ENCODE measurements around the gene TTC27. TPM values are rescaled to one million over a fixed set of nuclear protein-coding genes. Genes with fewer than 3 reads are reported as not detected.

TTC27 gene
- total RNA-seq, 1 donor from 2014 or later, result 12.2 TPM

DNA sequence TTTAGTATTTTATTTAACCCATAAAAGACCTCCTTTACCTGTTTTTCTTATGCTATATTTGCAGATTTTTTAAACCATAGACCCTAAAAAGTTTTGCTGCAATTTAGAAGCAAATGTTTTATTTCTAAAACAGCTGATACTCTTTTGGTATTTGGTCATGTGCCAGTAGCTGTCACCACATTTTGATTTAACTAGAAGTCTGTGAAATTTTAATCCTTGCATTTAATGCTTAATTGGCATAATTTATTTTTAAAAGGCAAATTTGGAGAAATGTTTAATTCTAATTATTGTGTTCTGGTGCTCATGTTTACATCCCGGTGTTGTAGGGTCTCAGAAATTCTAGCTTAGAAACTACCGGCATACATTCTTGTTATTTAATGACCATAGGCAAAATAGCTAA lies 111.8 kb downstream of the TTC27 start:
- peaks cover 19% of the 10 kb centered on the region for H3K36me3 ChIP-seq
- H3K27ac ChIP-seq, result no peak overlapping the region
- no peaks in the 10 kb centered on the region for H3K9me3 ChIP-seq
- no peak overlapping the region for H3K4me3 ChIP-seq
- no peak for ATAC-seq
- no peaks in the 10 kb centered on the region for H3K4me1 ChIP-seq
- intact Hi-C loops (cut with DNase I), result no loop called here
- TF ChIP-seq CTCF (IDR thresholded peaks at IDR 0.05), result no peak
- no peaks in the 10 kb centered on the region for H3K27me3 ChIP-seq (ENCODE audit: low read depth)
- no peak for DNase-seq

DNA sequence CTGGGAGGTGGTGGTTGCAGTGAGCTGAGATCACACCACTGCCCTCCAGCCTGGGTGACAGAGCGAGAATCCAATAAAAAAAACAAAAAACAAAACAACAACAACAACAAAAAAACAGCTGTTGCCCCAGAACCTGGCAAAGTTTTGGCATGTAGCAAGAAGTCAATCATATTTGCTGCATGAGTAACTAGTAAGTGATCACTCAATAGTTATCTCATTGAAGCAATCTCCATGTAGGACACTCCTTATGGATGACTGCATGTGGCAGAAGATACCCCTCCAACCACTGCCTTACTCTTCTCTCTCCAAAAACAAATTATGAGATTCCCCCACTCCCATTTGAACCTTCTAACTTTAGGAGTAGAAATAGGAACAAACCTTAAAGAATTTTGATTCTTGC lies 113.7 kb downstream of the TTC27 start:
- peaks cover 19% of the 10 kb centered on the region for H3K36me3 ChIP-seq
- intact Hi-C loops (cut with DNase I), result no loop called here
- DNase-seq, result no peak

DNA sequence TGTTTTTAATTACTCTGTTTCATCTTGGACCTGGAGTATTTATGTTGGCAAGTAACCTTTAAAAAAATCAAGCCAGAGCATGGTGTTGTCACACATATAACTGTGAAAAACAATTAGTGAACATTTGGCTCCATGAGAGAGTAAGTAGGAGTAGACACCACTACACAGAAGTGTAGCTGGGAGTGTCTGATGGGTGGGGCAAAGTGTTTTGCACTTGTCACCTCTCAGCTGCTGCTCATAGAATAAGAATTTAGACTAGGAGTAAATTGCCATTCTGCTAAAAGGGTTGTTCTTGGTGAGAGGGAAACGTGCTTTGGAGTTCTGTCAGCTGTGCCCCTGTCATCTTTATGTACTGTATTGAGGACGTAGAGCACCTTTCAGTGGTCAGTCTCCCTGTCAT lies 114.5 kb downstream of the TTC27 start:
- Histone ChIP-seq H3K4me1 (no peaks in the 10 kb centered on the region), H3K27me3 (ENCODE audit: low read depth) (no peaks in the 10 kb centered on the region), H3K27ac (no peak overlapping the region), H3K4me3 (no peak overlapping the region), H3K36me3 (peaks cover 11% of the 10 kb centered on the region), H3K9me3 (no peaks in the 10 kb centered on the region)
- intact Hi-C loops (cut with DNase I), result no loop called here
- DNase-seq (no peak), ATAC-seq (peak; percentile 27 to 53)
- no peak for TF ChIP-seq CTCF (IDR thresholded peaks at IDR 0.05)

More for the DNA sequence above, 113.7 kb downstream of the TTC27 start:
- no peak overlapping the region for H3K4me3 ChIP-seq
- no peaks in the 10 kb centered on the region for H3K9me3 ChIP-seq
- no peak overlapping the region for H3K27ac ChIP-seq
- no peak for ATAC-seq
- no peaks in the 10 kb centered on the region for H3K27me3 ChIP-seq (ENCODE audit: low read depth)
- no peaks in the 10 kb centered on the region for H3K4me1 ChIP-seq
- TF ChIP-seq CTCF (IDR thresholded peaks at IDR 0.05), result no peak

DNA sequence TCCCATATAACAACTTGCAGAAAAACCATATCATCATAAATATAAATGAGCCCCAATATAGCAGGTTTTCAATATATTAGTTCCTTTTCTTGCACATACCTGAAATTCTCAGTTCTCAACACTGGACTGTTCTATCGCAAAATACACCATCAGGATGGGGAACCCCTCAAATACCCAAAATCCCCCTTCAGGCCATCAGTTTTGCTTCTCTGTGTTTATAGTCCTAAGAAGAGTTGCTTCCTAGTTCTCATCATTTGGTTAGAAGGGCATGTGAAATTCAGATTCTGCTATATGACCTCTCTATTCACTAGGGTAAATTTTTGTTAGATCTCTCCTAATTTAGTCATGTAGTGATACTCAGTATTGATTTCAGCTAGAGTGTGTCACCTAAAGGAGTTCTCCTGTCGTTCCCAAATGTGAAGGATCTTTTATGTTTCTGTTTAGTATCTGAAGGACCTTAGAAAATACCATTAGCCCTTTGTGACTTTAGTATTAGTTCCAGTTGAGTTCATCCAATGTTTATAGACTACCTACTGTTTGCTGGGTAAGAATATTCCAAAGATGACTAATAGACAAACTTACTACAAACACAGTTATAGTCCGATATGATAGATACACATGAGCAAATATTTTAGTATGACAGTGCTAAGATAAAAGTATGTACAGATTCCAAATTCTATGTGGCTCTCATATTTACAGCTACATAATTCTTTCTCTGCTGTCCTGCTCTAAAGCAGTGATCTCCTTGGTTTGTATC lies 115.8 kb downstream of the TTC27 start:
- no peak for DNase-seq
- Histone ChIP-seq H3K36me3 (no peaks in the 10 kb centered on the region), H3K4me3 (no peak overlapping the region), H3K4me1 (no peaks in the 10 kb centered on the region), H3K27me3 (ENCODE audit: low read depth) (no peaks in the 10 kb centered on the region), H3K27ac (no peak overlapping the region), H3K9me3 (no peaks in the 10 kb centered on the region)
- TF ChIP-seq CTCF (IDR thresholded peaks at IDR 0.05), result no peak
- intact Hi-C loops (cut with DNase I), result no loop called here
- no peak for ATAC-seq

DNA sequence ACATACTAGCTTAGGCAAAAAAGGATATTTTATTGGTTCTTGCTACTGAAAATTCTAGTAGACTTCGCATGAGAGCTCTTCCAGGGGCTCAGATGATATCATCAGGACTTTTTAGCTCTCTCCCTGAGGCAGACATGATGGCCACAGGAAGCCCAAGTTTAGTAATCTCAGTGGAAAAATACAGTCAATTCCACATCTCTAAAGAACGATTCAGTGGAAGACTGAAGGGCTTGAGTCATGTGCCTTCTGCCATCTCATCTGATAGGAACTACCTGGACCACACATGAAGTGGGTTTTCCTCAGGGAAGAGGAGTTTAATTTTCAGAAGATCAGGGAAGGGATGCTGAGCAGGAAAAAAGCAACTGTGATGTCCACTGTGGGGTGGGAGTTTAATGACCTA lies 117.3 kb downstream of the TTC27 start:
- Histone ChIP-seq H3K9me3 (no peaks in the 10 kb centered on the region), H3K4me3 (no peak overlapping the region), H3K36me3 (no peaks in the 10 kb centered on the region), H3K27ac (no peak overlapping the region), H3K27me3 (ENCODE audit: low read depth) (no peaks in the 10 kb centered on the region), H3K4me1 (no peaks in the 10 kb centered on the region)
- no peak for TF ChIP-seq CTCF (IDR thresholded peaks at IDR 0.05)
- DNase-seq (no peak), ATAC-seq (no peak)
- intact Hi-C loops (cut with DNase I), result no loop called here
